PC-9 (cell line): ENCODE data around the gene KIAA2012. TPM values are rescaled to one million over a fixed set of nuclear protein-coding genes. Genes with fewer than 3 reads are reported as not detected.

Experiments
- BruUV-seq: library from RNA; stranded (reverse); fragments of 400-500 nt; replicated peaks from 2 replicates; lab custom pipeline; 2021; lab: Mats Ljungman, UMichigan
- CTCF ChIA-PET: fragments of 300-600 bp; sonication (Branson Sonifier 250); formaldehyde crosslinking; loops from one replicate; lab custom pipeline; 2022; ENCODE audit warnings: antibody characterized with exemption; lab: Charles Lee
- POLR2A ChIA-PET: fragments of 300-600 bp; sonication (Branson Sonifier 250); formaldehyde crosslinking; loops from one replicate; lab custom pipeline; 2022; ENCODE audit warnings: antibody characterized with exemption; ENCODE audit not compliant: unreplicated experiment; lab: Charles Lee
- DNase-seq, 2 experiments: peaks; one replicate each; pipeline versions ENCODE4 v3.0.0 to v3.0.0-alpha.2; 2015 to 2022; ENCODE audit warnings: mixed read lengths in 1 of 2
- H2AFZ ChIP-seq: fragments of 200-600 bp; sonication (generic); 2 replicates; pipeline ENCODE4 v1.8.1; 2017; ENCODE audit warnings: antibody characterized with exemption
- H3F3A ChIP-seq: fragments of 200-600 bp; sonication (generic); 2 replicates; pipeline ENCODE4 v1.8.1; 2017; ENCODE audit warnings: antibody characterized with exemption, mild to moderate bottlenecking, low read depth; ENCODE audit not compliant: insufficient read depth
- H3K27ac ChIP-seq: fragments of 200-600 bp; sonication (generic); 2 replicates; pipeline ENCODE4 v1.6.1; 2016; ENCODE audit warnings: mixed run types
- H3K27me3 ChIP-seq: fragments of 200-600 bp; sonication (generic); 2 replicates; pipeline ENCODE4 v1.6.1; 2016; ENCODE audit warnings: low read depth, mixed run types; ENCODE audit not compliant: insufficient read depth
- H3K36me3 ChIP-seq: fragments of 200-600 bp; sonication (generic); 2 replicates; pipeline ENCODE4 v1.6.1; 2016; ENCODE audit warnings: low read depth, mixed run types
- H3K4me1 ChIP-seq: fragments of 200-600 bp; sonication (generic); replicated peaks from 2 replicates; pipeline ENCODE4 v1.6.1; 2016; ENCODE audit warnings: mixed run types; ENCODE audit not compliant: insufficient read depth
- H3K4me2 ChIP-seq: fragments of 200-600 bp; sonication (generic); 2 replicates; pipeline ENCODE4 v1.6.1; 2017; ENCODE audit warnings: mixed run types
- H3K4me3 ChIP-seq: fragments of 200-600 bp; sonication (generic); 2 replicates; pipeline ENCODE4 v1.6.1; 2016; ENCODE audit warnings: mixed run types
- H3K79me2 ChIP-seq: fragments of 200-600 bp; sonication (generic); 2 replicates; pipeline ENCODE4 v1.6.1; 2017; ENCODE audit warnings: low read depth, mixed run types
- H3K9me2 ChIP-seq: fragments of 200-600 bp; sonication (generic); 2 replicates; pipeline ENCODE4 v1.8.1; 2017; ENCODE audit warnings: mild to moderate bottlenecking; ENCODE audit not compliant: insufficient read depth
- H3K9me3 ChIP-seq: fragments of 200-600 bp; sonication (generic); 2 replicates; pipeline ENCODE4 v1.8.1; 2016; ENCODE audit warnings: low read depth; ENCODE audit not compliant: insufficient read depth
- H4K20me1 ChIP-seq: fragments of 200-600 bp; sonication (generic); 2 replicates; pipeline ENCODE4 v1.8.1; 2017; ENCODE audit not compliant: insufficient read depth
- EZH2 ChIP-seq: fragments of 200-600 bp; sonication (generic); IDR thresholded peaks from 2 replicates; pipeline ENCODE4 v1.8.0; 2017; ENCODE audit warnings: antibody characterized with exemption, low read depth
- intact Hi-C: fragments of 100-400 bp; cut with micrococcal nuclease; formaldehyde crosslinking; loops from one replicate; pipeline ENCODE4 v1.10.0; 2022; ENCODE audit not compliant: unreplicated experiment
- total RNA-seq: library from RNA; stranded (reverse); gene quantifications from 2 replicates; pipeline ENCODE4 v1.2.3, GENCODE V29; 2021
- TF ChIP-seq, protein P1 (sequence below): fragments of 200-600 bp; sonication (generic); conservative IDR thresholded peaks from 2 replicates; pipeline ENCODE4 v1.6.1; 2017; ENCODE audit warnings: mixed run types, antibody characterized with exemption, mild to moderate bottlenecking, moderate library complexity

Gene KIAA2012
- total RNA-seq, 1 experiment from 2014 or later: not detected

GRCh38 chr2:202110491-202110890 lies 37.4 kb downstream of the KIAA2012 start:
- POLR2A ChIA-PET: no interaction called here
- DNase-seq: no peak
- Histone ChIP-seq H3K36me3 (no peaks in the 10 kb centered on the region), H3F3A (peaks cover 3% of the 10 kb centered on the region; the same call in 1 of the 2 replicates), H3K4me2 (no peak overlapping the region), H3K27ac (no peak overlapping the region), H2AFZ (no peak overlapping the region), H3K79me2 (no peaks in the 10 kb centered on the region), H3K9me3 (no peaks in the 10 kb centered on the region), H3K9me2 (no peaks in the 10 kb centered on the region), H3K4me1 (peaks cover 9% of the 10 kb centered on the region), H3K4me3 (no peak overlapping the region), H3K27me3 (no peaks in the 10 kb centered on the region), H4K20me1 (no peaks in the 10 kb centered on the region)
- intact Hi-C loops: no loop called here
- BruUV-seq: no TSS peak
- no peak for TF ChIP-seq EZH2
- TF ChIP-seq, protein P1, sequence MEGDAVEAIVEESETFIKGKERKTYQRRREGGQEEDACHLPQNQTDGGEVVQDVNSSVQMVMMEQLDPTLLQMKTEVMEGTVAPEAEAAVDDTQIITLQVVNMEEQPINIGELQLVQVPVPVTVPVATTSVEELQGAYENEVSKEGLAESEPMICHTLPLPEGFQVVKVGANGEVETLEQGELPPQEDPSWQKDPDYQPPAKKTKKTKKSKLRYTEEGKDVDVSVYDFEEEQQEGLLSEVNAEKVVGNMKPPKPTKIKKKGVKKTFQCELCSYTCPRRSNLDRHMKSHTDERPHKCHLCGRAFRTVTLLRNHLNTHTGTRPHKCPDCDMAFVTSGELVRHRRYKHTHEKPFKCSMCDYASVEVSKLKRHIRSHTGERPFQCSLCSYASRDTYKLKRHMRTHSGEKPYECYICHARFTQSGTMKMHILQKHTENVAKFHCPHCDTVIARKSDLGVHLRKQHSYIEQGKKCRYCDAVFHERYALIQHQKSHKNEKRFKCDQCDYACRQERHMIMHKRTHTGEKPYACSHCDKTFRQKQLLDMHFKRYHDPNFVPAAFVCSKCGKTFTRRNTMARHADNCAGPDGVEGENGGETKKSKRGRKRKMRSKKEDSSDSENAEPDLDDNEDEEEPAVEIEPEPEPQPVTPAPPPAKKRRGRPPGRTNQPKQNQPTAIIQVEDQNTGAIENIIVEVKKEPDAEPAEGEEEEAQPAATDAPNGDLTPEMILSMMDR: no peak
- CTCF ChIA-PET: no interaction called here

GRCh38 chr2:202112041-202112440 lies 39.0 kb downstream of the KIAA2012 start:
- CTCF ChIA-PET: no interaction called here
- Histone ChIP-seq H3K27me3 (no peaks in the 10 kb centered on the region), H3F3A (peaks cover 6% of the 10 kb centered on the region; the same call in 1 of the 2 replicates), H3K79me2 (no peaks in the 10 kb centered on the region), H3K4me1 (peaks cover 17% of the 10 kb centered on the region), H3K36me3 (no peaks in the 10 kb centered on the region), H3K9me2 (no peaks in the 10 kb centered on the region), H2AFZ (no peak overlapping the region), H3K4me3 (no peak overlapping the region), H3K27ac (no peak overlapping the region), H4K20me1 (no peaks in the 10 kb centered on the region), H3K9me3 (no peaks in the 10 kb centered on the region), H3K4me2 (no peak overlapping the region)
- POLR2A ChIA-PET: no interaction called here
- no peak for DNase-seq
- TF ChIP-seq EZH2: no peak
- BruUV-seq: no TSS peak
- intact Hi-C loops: no loop called here

GRCh38 chr2:202113571-202114142 lies 40.6 kb downstream of the KIAA2012 start:
- TF ChIP-seq EZH2: no peak
- TF ChIP-seq, protein P1: no peak
- Histone ChIP-seq H3K27me3 (no peaks in the 10 kb centered on the region), H3K36me3 (no peaks in the 10 kb centered on the region), H3K79me2 (no peaks in the 10 kb centered on the region), H3K4me1 (peaks cover 17% of the 10 kb centered on the region), H3K9me2 (no peaks in the 10 kb centered on the region), H3F3A (peaks cover 6% of the 10 kb centered on the region; the same call in 1 of the 2 replicates), H3K27ac (no peak overlapping the region), H3K4me2 (no peak overlapping the region), H2AFZ (no peak overlapping the region), H3K9me3 (no peaks in the 10 kb centered on the region), H4K20me1 (no peaks in the 10 kb centered on the region), H3K4me3 (no peak overlapping the region)
- no TSS peak for BruUV-seq
- no peak for DNase-seq
- ChIA-PET CTCF (no interaction called here), POLR2A (no interaction called here)
- intact Hi-C loops: no loop called here

DNA sequence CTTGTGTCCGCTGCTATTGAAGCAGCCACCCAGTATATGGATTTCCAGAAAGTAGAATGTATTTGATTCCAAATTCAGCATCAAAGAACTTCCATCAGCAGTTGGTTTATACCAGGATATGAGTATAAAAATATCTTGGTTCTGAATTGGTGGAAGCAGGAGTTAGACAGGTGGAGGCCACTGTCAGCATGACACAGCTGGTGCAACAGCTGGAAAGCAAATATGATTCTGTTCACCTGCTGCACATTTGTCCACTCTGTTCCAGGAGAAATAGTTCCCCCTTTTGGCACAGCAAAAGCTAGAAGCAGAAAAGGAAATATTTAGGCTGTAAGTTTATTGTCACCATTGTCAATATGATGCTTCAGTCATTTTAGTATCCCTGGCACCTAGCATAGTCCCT lies 41.2 kb downstream of the KIAA2012 start:
- POLR2A ChIA-PET: no interaction called here
- DNase-seq: no peak
- no TSS peak for BruUV-seq
- H3K27me3 ChIP-seq: no peaks in the 10 kb centered on the region
- H3K36me3 ChIP-seq: no peaks in the 10 kb centered on the region
- no peak overlapping the region for H3K4me3 ChIP-seq
- no peaks in the 10 kb centered on the region for H3K9me2 ChIP-seq
- H3K79me2 ChIP-seq: no peaks in the 10 kb centered on the region
- H4K20me1 ChIP-seq: no peaks in the 10 kb centered on the region
- H3K4me1 ChIP-seq: peaks cover 17% of the 10 kb centered on the region
- CTCF ChIA-PET: no interaction called here
- peaks cover 6% of the 10 kb centered on the region; the same call in 1 of the 2 replicates for H3F3A ChIP-seq
- no peak overlapping the region for H3K4me2 ChIP-seq
- TF ChIP-seq, protein P1: no peak
- no peak for TF ChIP-seq EZH2
- H3K9me3 ChIP-seq: no peaks in the 10 kb centered on the region
- no peak overlapping the region for H3K27ac ChIP-seq
- intact Hi-C loops: no loop called here
- H2AFZ ChIP-seq: no peak overlapping the region
